ENCODE data around the gene SNRPB. TPM values are rescaled to one million over a fixed set of nuclear protein-coding genes. Genes with fewer than 3 reads are reported as not detected.

The SNRPB gene
- total RNA-seq, 1 donor: 146 TPM

- no peak overlapping the region for H3K4me3 ChIP-seq (ENCODE audit: low read depth, low read length)
- DNase-seq (ENCODE audit: low read depth): no peak
- TF ChIP-seq CTCF (IDR thresholded peaks at IDR 0.05; ENCODE audit: insufficient read depth, low read depth, low read length): no peak
Observed at GRCh38 chr20:2462484-2462883, 8.1 kb downstream of the SNRPB start.

- TF ChIP-seq CTCF (IDR thresholded peaks at IDR 0.05; ENCODE audit: insufficient read depth, low read depth, low read length): no peak
- no peak overlapping the region for H3K4me3 ChIP-seq (ENCODE audit: low read depth, low read length)
- peak; percentile 40 for DNase-seq (ENCODE audit: low read depth)
Observed at GRCh38 chr20:2460752-2461424, 9.7 kb downstream of the SNRPB start.

- DNase-seq (ENCODE audit: low read depth): no peak
- H3K4me3 ChIP-seq (ENCODE audit: low read depth, low read length): no peak overlapping the region
- no peak for TF ChIP-seq CTCF (IDR thresholded peaks at IDR 0.05; ENCODE audit: insufficient read depth, low read depth, low read length)
Observed at GRCh38 chr20:2459981-2460751, 10.4 kb downstream of the SNRPB start.

- H3K4me3 ChIP-seq (ENCODE audit: low read depth, low read length): no peak overlapping the region
- no peak for DNase-seq (ENCODE audit: low read depth)
- no peak for TF ChIP-seq CTCF (IDR thresholded peaks at IDR 0.05; ENCODE audit: insufficient read depth, low read depth, low read length)
Observed at GRCh38 chr20:2458919-2459499, 11.6 kb downstream of the SNRPB start.

GRCh38 chr20:2455771-2456497 lies 14.7 kb downstream of the SNRPB start:
- TF ChIP-seq CTCF (IDR thresholded peaks at IDR 0.05; ENCODE audit: insufficient read depth, low read depth, low read length): no peak
- H3K4me3 ChIP-seq (ENCODE audit: low read depth, low read length): no peak overlapping the region
- no peak for DNase-seq (ENCODE audit: low read depth)

GRCh38 chr20:2453792-2454191 lies 16.8 kb downstream of the SNRPB start:
- no peak for DNase-seq (ENCODE audit: low read depth)
- H3K4me3 ChIP-seq (ENCODE audit: low read depth, low read length): no peak overlapping the region
- no peak for TF ChIP-seq CTCF (IDR thresholded peaks at IDR 0.05; ENCODE audit: insufficient read depth, low read depth, low read length)
